Left renal cortex interstitium (tissue), 4 donors: ENCODE data around the gene TAF15. TPM values are rescaled to one million over a fixed set of nuclear protein-coding genes. Genes with fewer than 3 reads are reported as not detected.

Experiments used
- DNase-seq, 4 donors: peaks; one replicate each; pipeline ENCODE4 v3.0.0-alpha.2; 2013; ENCODE audit warnings: low read depth in 4 of 4, low spot score in 2 of 4, missing footprints in 1 of 4
- polyA plus RNA-seq, 4 donors: library from polyadenylated mRNA; unstranded; fragments of 120-200 nt; gene quantifications; one replicate each; pipeline ENCODE4 v1.2.1, GENCODE V29; 2013; ENCODE audit not compliant: insufficient read length in 4 of 4

TAF15 gene
- polyA plus RNA-seq, 4 donors: 182 to 290 (median 223) TPM

DNA sequence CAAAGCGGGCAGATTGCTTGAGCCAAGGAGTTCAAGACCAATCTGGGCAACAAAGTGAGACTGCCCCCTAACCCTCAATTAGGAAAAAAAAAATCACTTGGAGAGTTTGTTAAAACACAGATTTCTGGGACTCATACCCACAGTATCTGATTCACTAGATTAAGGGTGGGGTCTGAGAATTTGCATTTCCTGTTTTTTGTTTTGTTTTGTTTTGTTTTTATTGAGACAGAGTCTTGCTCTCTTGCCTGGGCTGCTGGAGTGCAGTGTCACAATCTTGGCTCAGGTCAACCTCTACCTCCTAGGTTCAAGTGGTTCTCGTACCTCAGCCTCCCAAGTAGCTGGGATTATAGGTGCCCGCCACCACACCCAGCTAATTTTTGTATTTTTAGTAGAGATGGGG, 58.3 kb downstream of the TAF15 start:
- no peak for DNase-seq

DNA sequence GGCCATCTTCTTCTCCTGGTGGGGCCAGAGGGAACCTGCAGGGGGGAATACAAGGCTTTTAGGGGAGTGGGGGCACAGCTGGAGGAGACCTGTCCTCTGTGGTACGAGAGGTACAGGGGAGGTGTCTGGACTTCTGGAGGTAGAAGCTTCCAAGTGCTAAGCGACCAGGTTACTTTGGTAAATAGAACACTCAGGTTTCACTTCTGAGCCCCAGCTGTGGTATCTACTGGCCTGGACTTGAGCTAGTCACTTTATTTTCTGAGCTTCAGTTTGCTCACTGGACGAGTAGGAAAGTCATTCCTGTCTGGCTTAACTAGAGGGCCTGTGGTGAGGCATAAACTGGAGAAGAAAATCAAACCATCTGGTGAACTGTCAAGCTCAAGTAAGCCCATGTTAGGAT, 59.5 kb downstream of the TAF15 start, which contains the start of gene HEATR9:
TSS of gene HEATR9 (minus strand) at position 155 of the 400 bp plus-strand sequence. CDS start at position 6, 149 bp downstream.
- DNase-seq: no peak

DNA sequence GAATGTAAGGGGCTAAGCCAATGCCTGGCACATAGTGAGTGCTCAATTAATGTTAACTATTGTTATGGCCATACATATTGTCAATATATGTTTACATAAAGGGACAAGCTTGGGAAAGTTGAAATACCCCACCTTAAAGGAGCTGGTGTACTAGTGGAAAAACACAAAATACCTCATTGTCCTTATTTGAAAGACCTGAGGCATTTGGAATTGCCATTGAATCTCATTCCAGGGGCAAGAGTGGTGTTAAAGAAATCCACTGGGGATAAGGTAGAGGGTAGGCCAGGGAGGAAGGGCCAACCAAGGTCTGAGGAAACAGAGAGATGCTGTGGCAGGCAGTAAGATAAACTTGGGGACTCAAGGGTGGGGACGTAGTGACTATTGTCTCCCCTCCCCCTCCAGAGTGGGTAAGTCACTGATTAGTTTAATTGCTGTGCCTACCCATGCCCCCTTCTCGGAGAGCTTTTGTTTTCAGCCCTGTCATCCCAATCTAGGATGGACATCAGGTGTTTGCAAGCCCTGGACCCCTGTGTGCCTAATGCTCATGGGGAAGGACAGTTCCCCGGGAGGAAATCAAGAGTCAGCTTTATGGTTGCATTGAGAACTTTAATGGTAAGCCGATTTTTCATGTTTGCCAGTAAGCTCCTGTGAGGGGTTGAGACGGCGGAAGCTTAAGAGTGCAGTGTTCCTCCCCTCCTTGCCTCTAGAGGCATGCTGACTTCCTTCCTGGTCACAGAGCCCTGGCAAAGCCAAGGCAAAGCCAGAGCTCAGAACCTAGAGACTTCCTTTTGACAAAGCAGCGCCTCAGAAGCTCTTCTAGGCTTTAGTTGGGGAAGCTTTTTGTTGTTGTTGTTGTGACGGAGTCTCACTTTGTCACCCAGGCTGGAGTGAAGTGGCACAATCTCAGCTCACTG, 61.9 kb downstream of the TAF15 start:
- no peak for DNase-seq

DNA sequence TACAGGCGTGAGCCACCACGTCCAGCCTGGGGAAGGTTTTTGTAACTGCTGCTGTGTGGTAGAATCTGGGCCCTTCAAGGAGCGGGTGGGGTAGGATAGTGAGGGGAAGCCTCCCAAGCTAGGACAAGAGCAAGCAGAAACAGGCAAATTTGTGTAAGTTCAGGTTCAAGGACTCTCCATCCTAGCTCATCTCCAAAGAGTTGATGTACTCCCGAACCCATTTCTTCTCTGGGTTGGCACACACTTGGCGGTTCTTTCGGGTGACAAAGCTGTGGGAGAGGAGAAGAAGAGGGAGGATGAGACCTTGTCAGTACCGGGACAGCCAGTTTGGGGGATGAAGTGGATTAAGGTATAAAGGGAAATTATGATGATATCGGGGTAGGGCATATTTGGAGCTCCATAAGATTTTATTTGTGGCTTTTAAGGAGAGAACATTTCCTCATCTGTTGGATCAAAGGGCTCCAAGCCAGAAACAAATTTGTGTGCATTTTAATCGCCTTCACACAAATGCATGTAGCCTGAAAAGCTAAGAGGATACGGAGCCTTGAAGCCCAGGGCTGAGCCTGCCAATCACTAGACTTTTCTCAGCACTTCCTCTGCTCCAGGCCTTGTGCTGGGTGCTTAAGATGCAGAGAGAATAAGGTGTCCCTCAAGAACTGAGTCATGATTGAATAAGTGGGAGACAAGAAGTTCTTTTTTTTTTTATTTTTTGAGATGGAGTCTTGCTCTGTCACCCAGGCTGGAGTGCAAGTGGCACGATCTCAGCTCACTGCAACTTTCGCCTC, 63.1 kb downstream of the TAF15 start:
- DNase-seq: no peak

DNA sequence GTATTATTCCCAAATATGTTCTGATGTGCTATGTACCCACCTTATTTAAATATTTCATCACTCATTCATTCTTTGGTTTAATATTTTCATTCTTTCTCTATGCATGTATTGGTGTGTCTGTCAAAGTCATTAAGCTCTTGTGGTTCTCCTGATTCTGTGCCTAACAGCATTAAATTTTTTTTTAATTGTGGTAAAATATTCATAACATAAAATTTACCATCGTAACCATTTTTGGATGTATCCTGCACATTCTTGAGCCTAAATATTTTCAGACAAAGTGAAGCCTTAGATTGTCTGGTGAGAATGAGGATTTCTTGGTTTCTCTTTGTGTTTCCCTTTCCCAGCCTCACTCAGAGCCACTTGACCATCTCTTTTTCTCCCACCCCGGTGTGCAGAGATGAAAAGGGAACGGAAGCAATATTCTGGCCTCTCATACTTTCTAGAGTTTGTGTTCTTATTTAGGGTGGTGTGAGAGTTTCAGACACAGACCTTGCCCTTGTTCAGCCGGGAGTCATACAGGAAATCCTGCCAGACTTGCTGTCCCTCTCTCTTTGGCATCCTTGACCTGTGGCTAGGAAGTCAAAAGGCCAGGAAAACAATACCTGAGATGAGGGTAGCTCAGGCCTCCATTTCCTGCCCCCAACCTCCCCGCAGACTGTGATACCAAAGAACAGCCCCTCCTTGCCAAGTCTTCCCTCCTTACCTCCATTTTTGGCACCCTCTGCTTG, 66.0 kb downstream of the TAF15 start:
- no peak for DNase-seq

DNA sequence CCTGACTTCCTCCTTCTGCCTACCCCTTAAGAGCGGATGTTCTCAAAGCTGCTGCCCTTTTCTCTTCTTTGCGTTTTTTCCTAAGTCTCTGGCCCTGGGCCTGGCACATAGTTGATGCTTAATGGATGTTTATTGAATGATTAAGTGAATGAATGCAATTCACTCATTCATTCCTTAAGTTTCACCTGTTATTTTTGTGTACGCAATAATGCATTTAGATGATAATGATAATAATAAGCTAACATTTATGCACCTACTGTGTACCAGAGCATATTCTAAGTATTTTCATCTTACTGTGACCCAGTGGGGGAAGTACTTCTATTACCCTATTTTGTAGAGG, 66.5 kb downstream of the TAF15 start:
- no peak for DNase-seq

DNA sequence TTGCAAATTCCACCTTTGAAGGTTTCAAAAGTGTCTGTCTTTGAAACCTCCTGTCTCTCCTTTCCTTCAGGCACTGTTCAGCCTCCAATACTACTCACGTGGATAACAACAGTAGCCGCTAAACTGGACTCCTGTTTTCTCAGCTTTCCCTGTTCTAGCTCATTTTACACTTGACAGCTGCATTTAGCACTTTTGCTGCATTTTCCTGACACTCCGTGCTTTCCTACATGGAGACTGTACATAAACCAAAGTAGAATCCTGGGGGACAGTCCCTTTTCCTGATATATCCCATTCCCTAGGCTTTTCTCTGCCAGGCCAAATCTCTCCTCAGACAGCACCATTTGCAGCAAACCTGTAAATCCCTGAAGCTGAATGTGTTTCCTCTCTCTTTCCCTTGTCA, 67.2 kb downstream of the TAF15 start:
- DNase-seq: no peak

DNA sequence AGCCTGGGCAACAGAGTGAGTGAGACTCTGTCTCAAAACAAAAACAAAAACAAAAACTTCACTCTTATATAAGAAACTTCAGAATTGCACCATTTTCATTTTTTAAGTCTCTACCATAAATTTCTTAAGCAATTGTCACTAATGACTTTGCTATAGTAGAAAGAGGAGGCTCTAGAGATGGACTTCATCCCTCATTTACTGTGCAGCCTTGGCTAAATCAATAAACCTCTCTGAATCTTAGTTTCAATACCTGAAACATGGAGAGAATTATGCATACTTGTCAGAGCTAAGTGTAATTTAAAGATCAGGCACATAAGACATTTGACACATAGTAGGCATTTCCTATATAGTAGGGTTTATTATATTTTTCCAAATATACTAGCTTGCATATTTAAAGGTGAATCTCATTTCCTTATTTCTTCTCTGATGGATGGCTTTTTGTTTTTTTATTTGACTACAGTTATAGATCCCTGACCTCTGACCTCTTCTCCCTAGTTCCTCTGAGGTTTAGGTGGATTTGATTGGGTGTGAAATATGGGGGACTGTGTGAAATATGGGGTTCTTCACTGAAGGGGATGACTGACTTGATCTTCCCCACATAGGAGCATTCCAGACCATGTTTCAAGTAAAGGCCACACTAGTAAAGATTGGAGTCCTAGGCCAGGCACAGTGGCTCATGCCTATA, 68.2 kb downstream of the TAF15 start:
- no peak for DNase-seq

DNA sequence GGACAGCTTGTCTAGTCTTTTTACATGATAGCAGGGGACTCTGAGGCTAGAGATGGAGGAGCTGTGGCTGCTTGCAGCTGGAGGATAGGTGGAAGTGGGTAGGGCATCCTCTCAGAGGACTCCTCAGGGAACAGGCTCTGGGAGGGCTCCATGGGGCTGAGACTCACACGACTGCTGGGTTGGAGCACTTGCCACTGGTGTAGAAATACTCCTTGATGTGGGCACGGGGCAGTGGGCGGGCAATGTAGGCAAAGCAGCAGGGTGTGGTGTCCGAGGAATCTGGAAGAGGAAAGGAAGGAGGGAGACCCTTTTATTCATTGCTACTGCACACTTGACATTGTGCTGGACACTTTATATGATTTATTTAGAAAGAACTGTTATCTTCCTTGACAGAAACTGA, 69.1 kb downstream of the TAF15 start:
- no peak for DNase-seq

DNA sequence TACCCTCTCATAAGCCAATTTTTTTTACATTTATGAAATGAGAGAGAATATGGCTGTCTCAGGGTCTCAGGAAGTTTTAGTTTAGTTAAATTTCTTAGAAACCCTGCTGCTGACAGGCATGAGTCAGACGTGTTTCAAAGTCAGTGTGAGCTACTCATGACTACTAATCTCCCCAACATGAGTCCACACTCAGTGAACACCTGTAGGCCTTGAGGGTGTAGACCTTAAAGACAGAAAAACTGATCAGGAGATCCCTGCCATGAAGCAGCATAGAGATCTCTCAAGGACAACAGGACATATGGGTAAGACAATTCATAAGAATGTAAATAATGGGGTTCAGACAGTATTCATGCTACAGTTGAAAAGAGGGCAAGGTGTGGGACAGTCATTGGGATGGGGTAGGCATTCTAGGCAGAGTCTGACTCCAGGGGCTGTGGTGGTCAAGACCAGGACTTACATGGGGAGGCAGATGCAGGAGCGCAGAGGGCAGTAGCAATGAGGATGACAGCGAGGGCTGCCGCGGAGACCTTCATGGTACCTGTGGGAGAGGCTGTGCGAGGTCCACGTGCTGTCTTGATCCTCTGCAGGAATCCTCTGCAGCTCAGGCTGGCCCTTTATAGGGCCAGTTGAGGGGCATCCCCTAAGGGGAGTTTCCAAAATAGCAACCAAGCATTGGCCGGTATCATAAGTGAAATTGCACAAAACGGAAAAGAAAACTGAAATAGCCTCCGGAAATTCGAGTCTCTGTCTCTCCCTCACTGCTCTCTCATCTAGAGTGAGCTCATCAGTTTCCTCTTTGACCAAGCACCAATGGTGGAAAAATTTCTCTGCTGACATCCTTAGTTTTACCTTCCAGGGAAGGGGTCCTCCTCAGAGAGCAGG, 70.7 kb downstream of the TAF15 start, which contains the start of gene CCL5:
TSS of gene CCL5 (minus strand) at position 588 of the 882 bp plus-strand sequence.
- DNase-seq: no peak

DNA sequence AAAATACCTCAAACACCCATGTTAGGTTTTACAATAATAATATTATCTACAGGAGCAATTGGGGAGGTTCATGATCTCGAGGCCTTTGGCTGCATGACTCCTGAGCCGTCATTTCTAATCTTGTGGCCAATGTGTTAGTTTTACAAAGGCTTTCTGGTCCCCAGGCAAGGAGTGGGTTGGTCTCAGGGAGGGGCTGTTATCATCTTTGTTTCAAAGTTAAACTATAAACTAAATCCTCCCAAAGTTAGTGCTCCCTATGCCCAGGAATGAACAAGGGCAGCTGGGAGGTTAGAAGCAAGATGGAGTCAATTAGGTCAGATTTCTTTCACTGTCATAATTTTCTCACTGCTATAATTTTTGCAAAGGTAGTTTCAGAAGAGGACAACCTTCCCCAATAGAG, 80.0 kb downstream of the TAF15 start:
- no peak for DNase-seq

DNA sequence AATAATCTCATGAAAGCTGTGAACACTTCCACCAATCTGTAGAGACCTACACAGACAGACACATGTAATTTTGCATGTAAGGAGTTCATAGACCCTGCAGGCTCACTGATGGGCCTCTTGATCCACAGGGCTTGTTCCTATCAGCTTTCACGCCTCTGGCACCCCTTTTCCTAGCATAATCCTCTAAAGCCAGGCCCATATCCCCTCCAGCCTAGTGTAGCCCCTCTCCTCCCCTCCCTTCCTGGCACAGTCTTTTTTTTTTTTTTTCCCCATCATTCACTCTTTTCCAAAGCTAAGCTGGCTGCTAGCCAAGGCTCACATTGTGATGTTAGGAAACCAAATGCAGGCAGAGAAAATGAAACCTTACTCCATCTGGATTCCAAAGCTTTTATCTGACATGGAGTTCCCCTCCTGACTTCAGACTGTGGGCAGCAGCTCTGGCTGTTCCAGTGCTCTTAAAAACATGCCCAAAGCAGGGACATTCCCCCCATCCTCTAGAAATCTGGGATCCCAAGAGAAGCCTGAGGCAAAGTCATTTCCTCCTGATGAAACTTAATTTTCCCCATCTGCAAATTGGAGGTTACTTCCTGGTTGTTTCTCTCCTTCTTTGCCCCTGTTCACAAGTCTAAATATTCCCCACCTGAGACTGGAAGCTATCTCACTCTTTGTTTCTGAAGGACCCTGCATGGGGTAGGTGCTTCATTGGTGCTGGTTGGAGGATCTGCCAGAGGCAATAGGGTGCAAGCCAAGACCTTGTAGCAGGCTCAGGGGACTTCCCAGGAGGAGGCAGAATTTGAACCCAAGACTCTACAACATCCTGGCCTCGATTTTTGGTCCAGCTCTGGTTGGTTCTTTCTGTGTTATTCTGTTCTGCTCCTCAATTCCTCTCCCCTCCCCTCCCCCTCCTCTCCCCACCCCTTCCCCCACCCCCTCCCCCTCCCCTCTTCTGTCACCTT, 80.8 kb downstream of the TAF15 start:
- peak in 3 of 4 donors; percentile 31 to 69 (median 39) for DNase-seq

DNA sequence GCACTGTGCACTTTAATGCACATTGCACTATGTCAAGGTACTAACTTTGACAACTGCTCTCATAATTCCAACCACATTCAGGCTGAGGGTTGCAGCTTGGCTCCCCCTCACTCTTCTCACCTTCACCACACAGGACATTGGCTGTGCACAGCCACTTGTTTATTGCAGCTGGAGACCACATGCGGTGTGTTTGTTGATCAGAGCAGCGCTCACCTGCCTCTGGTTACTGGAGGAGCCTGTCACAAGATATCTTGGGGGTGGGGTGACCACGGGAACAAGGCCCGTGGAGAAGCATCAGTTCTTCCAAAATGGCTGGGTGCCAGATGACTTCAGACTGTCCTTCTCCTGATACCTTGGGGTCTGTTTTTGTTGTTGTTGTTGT, 81.5 kb downstream of the TAF15 start:
- DNase-seq: no peak

DNA sequence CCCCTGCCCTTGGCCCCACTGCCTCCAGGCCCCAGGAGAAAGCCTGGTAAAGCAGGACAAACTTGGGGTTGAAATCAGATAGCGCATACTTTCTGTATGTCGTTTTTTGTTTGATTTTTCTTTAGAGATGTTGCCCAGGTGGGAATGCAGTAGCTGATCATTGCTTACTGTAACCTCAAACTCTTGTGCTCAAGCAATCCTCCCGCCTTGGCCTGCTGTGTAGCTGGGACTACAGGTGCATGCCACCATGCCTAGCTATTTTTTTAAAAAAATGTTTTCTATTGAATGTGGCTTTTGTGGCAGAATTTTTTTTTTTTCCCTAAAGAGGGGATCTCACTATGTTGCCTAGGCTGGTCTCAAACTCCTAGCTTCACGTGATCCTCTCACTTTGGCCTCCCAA, 82.0 kb downstream of the TAF15 start:
- DNase-seq: no peak

DNA sequence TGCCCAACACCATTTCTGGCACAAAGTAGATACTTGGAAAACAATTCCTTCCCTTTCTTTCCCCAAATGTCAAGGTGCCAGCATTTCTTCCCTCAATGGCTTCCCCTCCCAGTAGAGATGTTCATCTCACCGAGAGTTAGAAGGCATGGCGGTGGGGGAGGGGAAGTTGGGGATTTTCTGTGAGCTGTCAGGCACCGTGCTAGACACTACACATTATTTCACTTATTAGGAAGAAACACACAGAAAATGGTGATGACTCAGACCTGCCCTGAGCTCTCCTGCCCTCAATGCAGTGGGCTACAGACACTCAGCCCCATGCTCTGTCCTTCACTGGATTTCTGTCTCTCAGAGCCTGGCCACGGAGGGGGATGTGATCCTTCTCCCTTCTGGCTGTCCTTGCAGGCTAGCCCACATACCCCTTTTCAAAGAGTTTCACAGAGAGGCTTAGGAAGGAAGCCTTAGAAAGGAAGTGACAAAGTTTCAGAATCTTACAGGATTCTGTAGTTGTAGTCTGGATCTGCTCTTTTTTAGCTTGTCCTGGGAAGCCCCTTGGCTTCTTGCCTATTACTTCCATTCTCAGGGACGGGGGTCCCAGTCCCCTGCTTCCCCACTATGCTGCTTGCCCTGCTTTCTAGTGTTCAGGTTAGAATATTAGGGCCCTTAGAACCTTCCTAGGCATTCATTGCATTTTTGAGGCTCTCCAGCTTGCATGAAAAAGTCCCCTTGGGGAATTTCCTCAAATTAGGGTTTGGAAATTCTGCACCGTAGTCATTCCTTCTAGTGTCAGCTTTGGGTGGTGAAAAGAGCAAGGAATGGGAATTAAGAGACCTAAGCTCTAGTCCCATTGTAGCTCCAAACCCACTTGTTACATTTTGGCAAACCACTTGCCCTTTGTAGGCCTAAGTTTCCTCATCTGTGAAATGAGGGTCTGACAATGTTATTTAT, 83.1 kb downstream of the TAF15 start:
- no peak for DNase-seq

DNA sequence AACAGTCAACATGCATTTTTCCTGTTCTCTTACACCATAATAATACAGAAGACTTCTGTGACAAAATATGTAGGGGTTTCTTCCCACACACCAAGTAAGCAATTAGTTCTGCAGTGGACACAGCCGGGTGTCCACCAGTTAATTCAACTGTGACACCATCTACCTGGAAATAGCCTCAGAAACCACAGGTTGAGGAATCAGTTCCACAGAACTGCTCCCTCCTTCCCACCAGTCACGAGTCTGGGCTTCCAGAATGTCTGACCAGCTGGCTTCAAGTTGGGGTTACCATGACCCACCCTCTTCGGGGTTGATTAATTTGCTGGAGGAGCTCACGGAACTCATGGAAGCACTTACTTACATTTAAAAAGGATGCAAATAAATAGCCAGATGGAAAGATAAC, 84.5 kb downstream of the TAF15 start:
- DNase-seq: no peak

DNA sequence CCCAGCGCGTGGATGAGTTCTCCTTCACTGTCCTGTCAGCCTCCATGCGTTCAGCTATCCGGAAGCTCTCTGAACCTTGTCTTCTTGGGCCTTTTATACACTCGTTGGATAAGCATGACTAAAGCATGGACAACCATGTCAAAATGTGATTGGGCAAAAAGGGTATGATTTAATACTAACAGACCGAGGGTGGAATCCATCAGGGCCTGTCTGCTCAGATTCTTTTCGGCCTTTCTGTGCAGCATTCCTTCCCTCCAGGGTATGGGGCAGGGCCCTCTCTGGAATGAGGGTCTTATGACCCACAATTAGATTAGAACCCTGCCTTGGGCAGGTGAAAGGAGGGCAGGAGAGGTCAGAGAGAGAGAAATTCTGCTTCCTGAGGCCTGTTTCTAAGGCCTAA, 84.9 kb downstream of the TAF15 start:
- no peak for DNase-seq
